OCI-LY1 (cell line): ENCODE measurements around the gene ILDR1.

Experiments
- H2AFZ ChIP-seq: fragments of 200-600 bp; sonication (generic), shearing (Covaris generic); 2 replicates; pipeline ENCODE4 v1.6.0; 2014; ENCODE audit warnings: antibody characterized with exemption, mild to moderate bottlenecking, low read length
- H3F3A ChIP-seq: fragments of 200-600 bp; sonication (generic), shearing (Covaris generic); 2 replicates; pipeline ENCODE4 v1.6.0; 2014; ENCODE audit warnings: mild to moderate bottlenecking, antibody characterized with exemption, low read length, moderate library complexity; ENCODE audit not compliant: insufficient read depth
- H3K27ac ChIP-seq: fragments of 200-600 bp; sonication (generic); 2 replicates; pipeline ENCODE4 v1.5.1; 2014; ENCODE audit warnings: low read length, mixed run types, mild to moderate bottlenecking, low read depth; ENCODE audit not compliant: poor library complexity, severe bottlenecking
- H3K27me3 ChIP-seq: fragments of 200-600 bp; sonication (generic); 2 replicates; pipeline ENCODE4 v1.6.0; 2014; ENCODE audit warnings: antibody characterized with exemption, mild to moderate bottlenecking, low read length, moderate library complexity; ENCODE audit not compliant: insufficient read depth
- H3K36me3 ChIP-seq: fragments of 200-600 bp; sonication (generic); 2 replicates; pipeline ENCODE4 v1.6.1; 2014; ENCODE audit warnings: mild to moderate bottlenecking, antibody characterized with exemption, low read length, moderate library complexity, mixed read lengths; ENCODE audit not compliant: insufficient read depth
- H3K4me1 ChIP-seq: fragments of 200-600 bp; sonication (generic); 2 replicates; pipeline ENCODE4 v1.5.1; 2014; ENCODE audit warnings: mild to moderate bottlenecking, low read length, moderate library complexity; ENCODE audit not compliant: insufficient read depth, severe bottlenecking
- H3K4me2 ChIP-seq: fragments of 200-600 bp; sonication (generic), shearing (Covaris generic); 2 replicates; pipeline ENCODE4 v1.6.1; 2014; ENCODE audit warnings: low read length
- H3K4me3 ChIP-seq: fragments of 200-600 bp; sonication (generic); 2 replicates; pipeline ENCODE4 v1.5.1; 2014; ENCODE audit warnings: low read length, low read depth, mild to moderate bottlenecking, mixed read lengths; ENCODE audit not compliant: poor library complexity, severe bottlenecking
- H3K79me2 ChIP-seq: fragments of 200-600 bp; shearing (Covaris generic); 2 replicates; pipeline ENCODE4 v1.6.1; 2016; ENCODE audit warnings: mixed run types, low read length, mixed read lengths; ENCODE audit not compliant: insufficient read depth
- H3K9ac ChIP-seq: fragments of 200-600 bp; sonication (generic), shearing (Covaris generic); 2 replicates; pipeline ENCODE4 v1.6.1; 2014; ENCODE audit warnings: mild to moderate bottlenecking, low read length, mixed read lengths
- H3K9me2 ChIP-seq: fragments of 200-600 bp; sonication (generic), shearing (Covaris generic); 2 replicates; pipeline ENCODE4 v1.6.1; 2014; ENCODE audit warnings: low read depth, mild to moderate bottlenecking, low read length, mixed read lengths
- H3K9me3 ChIP-seq: fragments of 200-600 bp; shearing (Covaris generic); 2 replicates; pipeline ENCODE4 v1.6.1; 2014; ENCODE audit warnings: low read length, mixed read lengths
- H4K20me1 ChIP-seq: fragments of 200-600 bp; sonication (generic), shearing (Covaris generic); 2 replicates; pipeline ENCODE4 v1.6.0; 2016; ENCODE audit warnings: mild to moderate bottlenecking, low read length; ENCODE audit not compliant: insufficient read depth
- CTCF ChIP-seq: fragments of 200-600 bp; sonication (generic), shearing (Covaris generic); IDR thresholded peaks from 2 replicates; pipeline ENCODE4 v1.5.1; 2017; ENCODE audit warnings: mild to moderate bottlenecking, antibody characterized with exemption, low read length, moderate library complexity, mixed read lengths
- EZH2 ChIP-seq: fragments of 200-600 bp; sonication (generic), shearing (Covaris generic); IDR thresholded peaks from 2 replicates; pipeline ENCODE4 v1.8.0; 2017; ENCODE audit warnings: borderline replicate concordance, mixed run types, mild to moderate bottlenecking, antibody characterized with exemption, low read length, moderate library complexity, mixed read lengths

The ILDR1 gene

GRCh38 chr3:121985846-121986245 lies 36.2 kb downstream of the ILDR1 start:
- Histone ChIP-seq H3K9me2 (no peaks in the 10 kb centered on the region), H3F3A (no peaks in the 10 kb centered on the region; the same call in 1 of the 2 replicates), H3K9ac (no peak overlapping the region), H3K4me1 (peaks cover 35% of the 10 kb centered on the region), H3K4me2 (no peak overlapping the region), H3K9me3 (peaks cover 9% of the 10 kb centered on the region; the same call in 1 of the 2 replicates), H3K79me2 (no peaks in the 10 kb centered on the region), H2AFZ (no peak overlapping the region), H4K20me1 (no peaks in the 10 kb centered on the region), H3K27ac (no peak overlapping the region), H3K36me3 (peaks cover 4% of the 10 kb centered on the region; the same call in 1 of the 2 replicates), H3K4me3 (no peak overlapping the region), H3K27me3 (no peaks in the 10 kb centered on the region)
- no peak for TF ChIP-seq EZH2

- Histone ChIP-seq H3K79me2 (no peaks in the 10 kb centered on the region), H3K27ac (no peak overlapping the region), H2AFZ (no peak overlapping the region), H3K9ac (no peak overlapping the region), H3K9me3 (peaks cover 9% of the 10 kb centered on the region; the same call in 1 of the 2 replicates), H3K4me2 (no peak overlapping the region), H3F3A (no peaks in the 10 kb centered on the region), H4K20me1 (no peaks in the 10 kb centered on the region), H3K4me1 (peaks cover 23% of the 10 kb centered on the region), H3K27me3 (no peaks in the 10 kb centered on the region), H3K9me2 (no peaks in the 10 kb centered on the region), H3K4me3 (no peak overlapping the region), H3K36me3 (peaks cover 4% of the 10 kb centered on the region; the same call in 1 of the 2 replicates)
- TF ChIP-seq EZH2, result no peak
- no peak for TF ChIP-seq CTCF
Measured at GRCh38 chr3:121981473-121981872, 40.6 kb downstream of the ILDR1 start.

- Histone ChIP-seq H3K9me3 (peaks cover 9% of the 10 kb centered on the region; the same call in 1 of the 2 replicates), H3K27ac (no peak overlapping the region)
Measured at GRCh38 chr3:121980450-121980796, 41.6 kb downstream of the ILDR1 start.

More at GRCh38 chr3:121980450-121980796, 41.6 kb downstream of the ILDR1 start:
- Histone ChIP-seq H3K9ac (no peak overlapping the region), H4K20me1 (no peaks in the 10 kb centered on the region), H3K4me3 (no peak overlapping the region), H3K36me3 (no peaks in the 10 kb centered on the region), H3K4me2 (peak overlapping the region; percentile 11; the same call in 1 of the 2 replicates), H3F3A (no peaks in the 10 kb centered on the region), H3K79me2 (no peaks in the 10 kb centered on the region), H2AFZ (peak overlapping the region; percentile 75; the same call in 1 of the 2 replicates), H3K4me1 (peaks cover 23% of the 10 kb centered on the region), H3K27me3 (no peaks in the 10 kb centered on the region), H3K9me2 (no peaks in the 10 kb centered on the region)
- TF ChIP-seq EZH2 (no peak), CTCF (no peak)
